Fibroblast of skin of scalp (primary cell): Measurements from ENCODE around the gene NPTXR.

Experiments used
- DNase-seq: peaks from one replicate; pipeline ENCODE4 v3.0.0-alpha.2; 2013

NPTXR gene

DNA sequence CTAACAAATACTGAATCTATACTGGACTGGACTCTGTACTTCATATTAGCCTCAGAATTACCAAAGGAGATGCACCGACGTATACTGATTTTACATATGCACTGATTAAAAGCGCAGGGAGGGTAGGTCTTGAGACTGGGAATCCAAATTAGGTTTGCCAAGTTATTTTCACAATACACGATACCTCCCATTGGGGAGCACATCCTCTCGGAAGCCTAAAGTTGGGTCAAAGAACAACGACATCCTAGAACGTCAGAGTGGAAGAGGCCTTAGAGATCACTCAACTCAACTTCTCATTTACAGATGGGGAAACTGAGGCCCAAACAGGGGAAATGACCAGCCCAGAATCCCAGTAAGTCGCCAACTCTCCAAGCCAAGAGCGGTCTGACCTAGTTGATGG, 50.5 kb downstream of the NPTXR start:
- DNase-seq = no peak

DNA sequence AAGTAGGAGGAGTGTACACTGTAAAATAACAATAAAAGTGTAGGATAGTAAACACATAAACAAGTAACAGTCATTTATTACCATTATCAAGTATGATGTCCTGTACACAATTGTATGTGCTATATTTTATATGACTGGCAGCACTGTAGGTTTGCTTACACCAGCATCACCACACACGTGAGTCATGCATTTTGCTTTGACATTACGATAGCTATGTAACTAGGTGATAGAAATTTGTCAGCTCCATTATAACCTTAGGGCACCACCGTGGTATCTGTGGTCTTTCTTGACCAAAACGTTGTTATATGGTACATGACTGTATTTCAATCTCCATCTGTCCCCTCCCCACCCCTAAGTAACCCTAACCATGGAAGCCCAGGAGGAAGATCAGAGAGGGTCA, 51.0 kb downstream of the NPTXR start:
- DNase-seq = no peak

GRCh38 chr22:38789606-38790005, 54.2 kb downstream of the NPTXR start:
- DNase-seq = no peak

- no peak for DNase-seq
These were observed 55.0 kb downstream of the NPTXR start for GRCh38 chr22:38788846-38789245.

DNA sequence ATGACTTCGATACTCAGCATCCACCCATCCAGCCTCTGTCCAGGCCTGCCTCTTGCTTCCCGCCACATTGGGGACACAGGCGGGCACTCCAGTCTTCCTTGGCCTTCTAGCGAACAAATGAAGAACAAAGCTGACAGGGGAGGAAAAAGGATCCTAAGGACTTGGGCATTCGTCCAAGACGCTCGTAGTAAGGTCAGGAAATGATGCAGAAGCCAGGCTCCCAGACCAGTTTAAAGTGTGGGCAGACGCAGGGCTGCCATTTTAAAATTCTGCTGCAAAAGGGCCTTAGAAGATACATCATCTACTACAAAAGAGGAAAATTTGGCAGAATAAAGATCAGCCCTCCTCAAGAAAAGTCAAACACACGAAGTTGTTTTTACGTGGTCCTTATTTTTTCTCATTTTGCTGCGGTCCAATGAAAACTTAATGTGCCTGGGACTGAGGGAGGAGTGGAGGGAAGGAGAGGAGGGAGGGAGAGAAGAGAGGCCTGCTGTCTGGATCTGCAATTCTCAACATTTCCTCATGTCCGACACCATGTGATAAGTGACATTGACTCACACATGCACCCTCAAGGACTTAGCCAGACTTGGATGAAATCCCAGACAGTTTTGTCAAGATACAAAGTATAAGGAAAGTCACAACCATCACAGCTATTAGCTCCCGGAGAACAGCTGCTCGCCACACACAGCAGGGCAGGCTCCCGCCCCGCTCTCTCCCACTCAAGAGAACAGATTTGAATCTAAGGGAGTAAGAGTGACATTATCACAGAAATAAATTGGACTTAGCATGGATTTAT, 55.6 kb downstream of the NPTXR start:
- DNase-seq = peak; percentile 88

- DNase-seq = no peak
These were observed 57.2 kb downstream of the NPTXR start for GRCh38 chr22:38786631-38787030.

DNA sequence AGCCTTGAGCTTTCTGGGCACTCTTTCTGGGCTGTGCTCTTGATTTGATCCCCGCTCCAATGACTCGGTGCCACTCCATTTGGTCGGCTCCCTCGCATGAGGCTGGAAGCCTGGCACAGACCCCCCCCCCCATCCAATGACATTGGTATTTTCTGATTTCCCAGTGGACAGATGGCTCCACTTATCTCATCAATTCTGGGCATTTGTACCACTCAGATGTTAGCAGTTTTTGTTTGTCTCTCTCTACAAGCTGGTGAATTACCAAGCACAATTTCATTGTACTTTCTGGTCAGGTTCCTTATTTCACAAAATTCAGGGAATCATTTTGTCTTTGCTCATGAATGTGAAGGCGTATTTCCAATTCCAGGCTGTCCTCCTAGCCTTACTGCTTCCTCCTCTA, 59.0 kb downstream of the NPTXR start:
- no peak for DNase-seq

DNA sequence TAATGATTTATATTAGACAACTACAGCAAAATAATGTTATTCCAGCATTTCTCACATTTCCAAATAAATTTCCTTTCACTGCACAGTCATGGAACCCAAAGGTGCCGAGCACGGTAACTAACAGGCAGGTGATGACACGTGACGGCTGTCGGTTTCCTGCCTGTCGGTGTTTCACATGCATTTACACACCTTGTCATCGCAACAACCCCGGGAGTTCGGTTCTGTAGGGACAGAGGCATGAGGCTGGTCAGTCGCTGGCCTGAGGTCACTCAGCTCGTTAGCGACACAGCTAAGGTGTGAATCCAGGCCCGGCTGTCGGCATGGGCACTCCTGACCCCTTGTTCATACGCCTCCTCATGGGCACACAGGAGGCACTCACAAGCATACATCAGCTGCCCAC, 59.8 kb downstream of the NPTXR start:
- no peak for DNase-seq

DNA sequence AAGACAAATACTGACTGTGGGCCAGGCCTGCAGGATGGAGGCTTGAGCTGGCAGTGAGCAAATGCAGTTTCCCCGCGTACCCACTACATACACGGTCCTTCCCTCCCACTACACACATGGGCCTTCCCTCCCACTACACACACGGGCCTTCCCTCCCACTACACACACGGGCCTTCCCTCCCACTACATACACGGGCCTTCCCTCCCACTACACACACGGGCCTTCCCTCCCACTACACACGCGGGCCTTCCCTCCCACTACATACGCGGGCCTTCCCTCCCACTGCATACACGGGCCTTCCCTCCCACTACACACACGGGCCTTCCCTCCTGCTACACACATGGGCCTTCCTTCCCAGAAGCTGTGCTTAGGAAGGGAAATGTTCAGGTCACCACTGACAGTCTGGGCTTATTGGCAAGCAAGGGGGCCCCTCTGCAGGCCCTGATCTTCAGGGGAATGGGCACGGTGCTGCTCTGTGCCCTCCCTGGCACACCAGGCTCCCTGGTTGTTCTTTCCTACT, 60.7 kb downstream of the NPTXR start:
- DNase-seq = no peak

DNA sequence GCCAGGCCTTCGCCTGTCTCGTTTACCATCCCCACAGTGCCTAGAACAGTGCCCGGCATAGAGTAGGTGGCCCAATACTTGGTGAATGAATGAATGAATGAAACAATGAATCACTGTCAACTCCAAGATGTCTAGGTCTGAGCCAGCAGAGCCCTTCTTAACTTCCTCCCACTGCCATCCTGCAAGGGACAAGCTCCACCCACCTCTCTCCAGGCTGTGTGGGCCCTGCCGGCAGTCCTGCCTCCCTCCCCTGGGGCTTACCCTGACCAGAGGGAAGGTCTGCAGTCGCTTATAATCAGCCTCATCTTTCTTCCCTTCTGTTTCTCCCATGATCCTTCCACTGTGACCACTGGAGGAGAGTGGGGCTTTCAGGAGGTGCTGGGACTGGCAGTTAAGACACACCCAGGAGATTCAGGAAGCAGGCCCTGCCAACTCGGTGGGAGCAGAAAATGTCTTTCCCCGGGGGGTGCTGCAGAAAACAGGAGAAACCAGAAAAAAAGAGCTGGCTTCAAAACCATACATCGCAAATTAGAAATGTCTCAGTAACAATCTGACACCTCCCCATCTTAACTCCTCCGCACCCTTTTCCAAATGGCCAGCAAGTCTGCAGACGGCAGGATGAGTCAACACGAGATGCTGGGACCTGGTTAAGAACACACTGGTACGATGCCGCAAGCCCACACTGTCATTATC, 61.3 kb downstream of the NPTXR start:
- peak; percentile 45 for DNase-seq

DNA sequence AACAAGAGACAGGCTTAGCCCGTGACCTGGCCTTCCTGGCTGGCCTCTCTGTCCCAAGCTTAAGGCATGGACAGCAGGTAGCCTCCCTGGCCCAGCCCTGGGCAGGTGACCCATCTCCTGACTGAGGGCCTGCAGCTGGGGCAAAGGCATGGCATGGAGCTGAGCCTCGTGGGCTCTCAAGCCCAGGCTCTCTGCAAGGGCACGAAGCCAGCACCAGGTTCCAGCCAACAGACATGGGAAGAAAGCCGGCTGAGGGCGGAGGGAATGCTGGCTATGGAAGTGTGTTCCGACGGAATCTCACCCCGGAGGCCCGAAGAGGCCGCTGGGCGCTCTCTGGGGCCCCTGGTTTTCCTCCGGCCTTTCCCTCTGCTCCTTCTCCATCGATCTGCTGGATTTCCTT, 62.8 kb downstream of the NPTXR start:
- no peak for DNase-seq

DNA sequence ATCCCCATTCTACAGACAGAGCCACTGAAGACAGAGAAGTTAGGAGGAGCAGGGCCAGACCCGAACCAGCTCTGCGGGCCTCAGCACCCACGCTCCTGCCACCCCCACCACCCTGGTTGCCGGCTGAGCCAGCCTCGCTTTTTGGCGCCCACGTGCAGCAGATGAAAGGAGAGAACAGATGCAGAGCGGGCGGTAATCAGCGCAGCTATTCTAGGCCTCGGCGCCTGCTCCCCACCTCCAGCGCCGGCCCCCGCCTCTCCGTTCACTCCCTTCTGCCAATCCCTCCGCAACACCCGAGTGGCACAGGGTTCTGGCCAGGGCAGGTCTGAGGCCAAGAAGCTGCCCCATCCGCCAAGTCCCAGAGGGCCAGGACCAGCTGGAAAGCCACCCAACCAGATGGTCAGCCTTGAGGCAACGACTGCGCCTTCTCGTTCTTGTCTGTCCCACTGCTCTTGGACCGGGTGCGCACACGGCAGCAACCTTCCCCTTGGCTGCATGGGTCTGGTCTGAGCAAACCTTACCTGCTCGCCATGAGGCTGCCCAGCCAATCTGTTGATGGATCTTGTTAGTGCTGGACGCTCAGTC, 66.6 kb downstream of the NPTXR start:
- no peak for DNase-seq

GRCh38 chr22:38776086-38776485, 67.7 kb downstream of the NPTXR start:
- DNase-seq = no peak

- DNase-seq = no peak
These were observed 68.2 kb downstream of the NPTXR start for GRCh38 chr22:38775656-38776055.

DNA sequence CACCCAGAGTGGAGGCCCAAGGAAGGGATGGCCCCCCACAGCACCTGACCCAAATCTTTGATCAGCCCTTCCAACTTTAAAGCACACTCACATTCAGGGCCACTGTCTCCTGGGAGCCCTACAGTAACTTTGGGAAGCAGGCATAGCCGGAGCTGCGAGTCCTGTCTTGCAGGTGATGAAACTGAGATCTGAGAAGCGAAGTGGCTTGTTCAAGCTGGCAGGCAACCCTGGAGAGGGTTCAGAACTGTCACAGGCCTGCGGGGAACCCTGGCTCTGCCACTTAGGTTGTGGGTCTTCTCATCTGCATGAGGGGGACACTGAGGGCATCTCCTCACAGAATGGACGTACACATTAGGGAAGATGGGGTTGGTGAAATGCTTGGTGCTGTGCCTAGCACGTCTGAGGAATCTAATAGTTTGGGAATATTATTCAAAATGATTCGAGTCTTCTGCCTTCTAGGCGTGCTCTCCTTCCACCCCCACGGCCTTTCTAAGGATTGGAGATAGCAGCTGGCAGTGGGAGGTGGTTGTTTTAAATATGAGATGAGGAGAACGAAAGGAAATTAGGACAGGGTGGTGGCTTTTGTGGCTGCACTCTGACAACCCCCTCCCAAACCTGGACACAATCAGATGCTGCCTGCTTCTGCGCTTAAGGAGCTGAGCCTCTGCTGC, 69.2 kb downstream of the NPTXR start:
- no peak for DNase-seq

DNA sequence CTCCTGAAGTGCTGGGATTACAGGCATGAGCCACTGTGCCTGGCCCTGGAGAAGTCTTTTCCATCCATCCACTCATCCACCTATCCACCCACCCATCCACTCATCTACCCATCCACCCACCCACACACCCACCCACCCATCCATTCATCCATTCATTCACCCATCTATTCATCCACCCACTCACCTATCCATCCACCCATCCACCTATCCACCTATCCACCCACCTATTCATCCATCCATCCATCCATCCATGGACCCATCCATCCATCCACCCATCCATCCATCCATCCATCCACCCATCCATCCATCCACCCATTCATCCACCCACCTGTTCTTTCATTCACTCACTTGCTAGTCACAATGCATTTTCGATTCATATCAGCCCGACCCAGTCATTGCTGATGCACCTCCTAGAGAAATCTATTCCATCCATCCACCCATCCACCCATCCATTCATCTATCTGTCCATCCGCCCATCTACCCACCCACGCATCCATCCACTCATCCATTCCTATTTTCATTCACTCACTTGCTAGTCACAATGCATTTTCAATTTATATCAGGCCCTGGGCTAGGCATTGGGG, 70.4 kb downstream of the NPTXR start:
- DNase-seq = no peak

- DNase-seq = no peak
These were observed 71.3 kb downstream of the NPTXR start for GRCh38 chr22:38772623-38772873.

DNA sequence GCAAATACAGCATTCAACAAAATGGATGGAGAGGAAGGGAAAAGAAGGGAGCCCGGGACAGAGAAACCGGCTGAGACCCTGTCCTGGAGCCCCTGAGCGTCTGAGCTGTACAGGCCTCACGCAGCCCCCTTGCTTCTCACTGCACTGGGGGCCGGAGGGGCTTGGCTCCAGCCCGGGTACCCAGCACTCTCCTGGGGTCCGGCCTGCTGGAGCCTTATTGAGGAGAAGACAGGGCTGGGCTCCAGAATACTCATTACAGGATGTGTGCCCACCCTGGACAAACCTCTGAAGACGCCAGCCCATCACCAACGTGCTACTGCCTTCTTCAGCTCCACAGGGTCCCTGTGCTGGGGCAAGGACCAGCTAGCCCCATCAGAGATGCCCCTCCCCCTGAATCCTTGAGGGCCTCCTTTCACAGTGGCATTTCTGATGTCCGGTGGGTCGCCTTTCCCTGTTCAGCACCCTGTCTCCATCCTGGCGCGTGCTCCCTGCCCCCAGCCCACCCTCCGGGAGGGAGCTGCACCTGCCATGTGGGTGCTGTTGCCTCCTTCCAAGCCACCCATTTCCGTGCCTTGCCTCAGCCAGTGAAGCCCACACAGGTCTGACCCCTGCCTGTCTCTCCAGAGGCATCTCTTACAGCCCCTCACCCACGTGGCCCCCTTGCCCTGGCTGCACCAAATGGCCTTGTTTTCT, 73.4 kb downstream of the NPTXR start:
- no peak for DNase-seq
